ENCODE results near the gene DNAI2. TPM values are rescaled to one million over a fixed set of nuclear protein-coding genes. Genes with fewer than 3 reads are reported as not detected.

The DNAI2 gene
- total RNA-seq, 4 donors from 2014 or later: 2.1 TPM; not detected in 3

DNA sequence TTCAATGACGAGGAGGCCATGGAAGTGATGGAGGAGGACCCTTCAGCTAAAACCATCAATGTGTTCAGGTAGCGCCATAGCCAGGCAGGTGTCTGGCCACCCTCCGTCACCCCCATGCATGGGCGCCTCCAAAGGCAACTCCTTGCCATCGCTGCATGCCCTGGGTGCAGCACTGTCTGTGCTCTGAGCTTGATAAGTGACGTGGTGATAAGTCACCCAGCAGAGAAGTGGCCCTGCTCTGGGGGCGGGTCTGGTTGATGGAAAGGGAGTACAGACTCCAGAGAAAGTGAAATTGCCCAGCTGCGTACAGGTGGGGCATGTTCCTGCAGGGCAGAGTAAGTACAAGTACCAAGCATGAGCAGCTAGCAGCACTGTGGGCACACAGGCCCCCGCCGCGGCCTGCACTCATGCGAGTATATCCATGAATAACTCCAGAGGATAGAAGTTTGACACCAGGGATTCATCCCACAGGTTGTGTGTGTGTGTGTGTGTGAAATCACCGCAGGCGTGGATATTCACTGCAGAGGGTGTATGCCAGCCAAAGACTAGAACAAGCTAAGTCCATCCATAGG lies 13.1 kb downstream of the DNAI2 start:
- H3K27ac ChIP-seq: no peak overlapping the region
- no peak for DNase-seq
- intact Hi-C loops (cut with DNase I; ENCODE audit: low total_unique reads): no loop called here
- H3K4me1 ChIP-seq: no peaks in the 10 kb centered on the region
- H3K36me3 ChIP-seq: no peaks in the 10 kb centered on the region
- H3K9me3 ChIP-seq: no peaks in the 10 kb centered on the region
- no peak for TF ChIP-seq CTCF (IDR thresholded peaks at IDR 0.05)
- TF ChIP-seq POLR2A (IDR thresholded peaks at IDR 0.05): no peak
- no peak overlapping the region for H3K4me3 ChIP-seq
- peaks cover 0 to 4% of the 10 kb centered on the region in 2 donors for H3K27me3 ChIP-seq

- no peaks in the 10 kb centered on the region for H3K4me1 ChIP-seq
- no peak overlapping the region for H3K27ac ChIP-seq
- DNase-seq: no peak
- H3K27me3 ChIP-seq: peaks cover 0 to 4% of the 10 kb centered on the region in 2 donors
- H3K4me3 ChIP-seq: no peak overlapping the region
- intact Hi-C loops (cut with DNase I; ENCODE audit: low total_unique reads): no loop called here
- H3K9me3 ChIP-seq: no peaks in the 10 kb centered on the region
- TF ChIP-seq CTCF (IDR thresholded peaks at IDR 0.05) (no peak), POLR2A (IDR thresholded peaks at IDR 0.05) (no peak)
- H3K36me3 ChIP-seq: no peaks in the 10 kb centered on the region
Observed at GRCh38 chr17:74288785-74289184, 14.8 kb downstream of the DNAI2 start.

- Histone ChIP-seq H3K27ac (no peak overlapping the region), H3K4me1 (no peaks in the 10 kb centered on the region), H3K36me3 (no peaks in the 10 kb centered on the region), H3K27me3 (no peaks in the 10 kb centered on the region), H3K9me3 (no peaks in the 10 kb centered on the region), H3K4me3 (no peak overlapping the region)
- intact Hi-C loops (cut with DNase I; ENCODE audit: low total_unique reads): no loop called here
- TF ChIP-seq CTCF (IDR thresholded peaks at IDR 0.05) (no peak), POLR2A (IDR thresholded peaks at IDR 0.05) (no peak)
- DNase-seq: no peak
Observed at GRCh38 chr17:74289688-74290087, 15.7 kb downstream of the DNAI2 start.

DNA sequence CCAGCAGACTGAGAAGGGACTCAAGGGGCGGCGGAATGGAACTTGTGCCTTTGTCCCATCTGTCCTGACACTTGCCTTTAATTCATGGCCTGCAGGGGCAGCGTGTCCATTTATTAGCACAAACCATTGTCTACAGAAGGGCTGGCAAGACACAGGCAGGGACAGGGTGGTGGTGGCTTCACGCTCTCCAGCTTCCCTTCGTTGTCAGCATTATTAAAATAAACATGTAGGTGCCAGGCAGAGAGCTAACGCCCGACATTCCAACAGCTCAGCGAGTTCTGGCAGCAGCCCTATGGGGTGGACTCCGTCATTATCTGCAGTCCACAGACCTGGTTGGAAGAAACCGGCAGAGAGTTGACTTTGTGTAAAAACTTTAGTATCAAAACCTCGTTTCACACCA lies 16.3 kb downstream of the DNAI2 start:
- H3K27me3 ChIP-seq: no peaks in the 10 kb centered on the region
- H3K36me3 ChIP-seq: no peaks in the 10 kb centered on the region
- no peaks in the 10 kb centered on the region for H3K4me1 ChIP-seq
- no peak for TF ChIP-seq CTCF (IDR thresholded peaks at IDR 0.05)
- no peak for TF ChIP-seq POLR2A (IDR thresholded peaks at IDR 0.05)
- no peak for DNase-seq
- H3K27ac ChIP-seq: no peak overlapping the region
- no peak overlapping the region for H3K4me3 ChIP-seq
- no peaks in the 10 kb centered on the region for H3K9me3 ChIP-seq
- intact Hi-C loops (cut with DNase I; ENCODE audit: low total_unique reads): no loop called here

DNA sequence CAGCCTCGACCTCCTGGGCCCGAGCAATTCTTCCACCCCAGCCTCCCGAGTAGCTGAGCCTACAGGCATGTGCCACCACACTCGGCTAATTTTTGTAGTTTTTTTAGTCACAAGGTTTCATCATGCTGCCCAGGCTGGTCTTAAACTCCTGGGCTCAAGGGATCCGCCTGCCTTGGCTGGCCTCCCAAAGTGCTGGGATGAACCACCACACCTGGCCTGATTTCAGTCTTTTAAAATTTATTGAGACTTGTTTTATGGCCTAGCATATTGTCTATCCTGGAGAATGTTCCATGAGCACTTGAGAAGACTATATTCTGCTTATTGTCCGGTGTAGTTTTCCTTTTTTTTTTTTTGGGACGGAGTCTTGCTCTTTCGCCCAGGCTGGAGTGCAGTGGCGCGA lies 18.5 kb downstream of the DNAI2 start:
- no peak overlapping the region for H3K4me3 ChIP-seq
- TF ChIP-seq POLR2A (IDR thresholded peaks at IDR 0.05) (no peak), CTCF (IDR thresholded peaks at IDR 0.05) (no peak)
- no peaks in the 10 kb centered on the region for H3K9me3 ChIP-seq
- intact Hi-C loops (cut with DNase I; ENCODE audit: low total_unique reads): no loop called here
- H3K4me1 ChIP-seq: no peaks in the 10 kb centered on the region
- no peaks in the 10 kb centered on the region for H3K27me3 ChIP-seq
- no peak for DNase-seq
- H3K36me3 ChIP-seq: no peaks in the 10 kb centered on the region
- H3K27ac ChIP-seq: no peak overlapping the region

Measured in uterus (tissue), 4 donors.